Natural killer cell treated with Interleukin-12 subunit alpha and Interleukin-12 subunit beta and Interleukin-15 and Interleukin-18, amount 100 ng/mL, for 72 hours (primary cell): ENCODE data around the gene IL1B. TPM values are rescaled to one million over a fixed set of nuclear protein-coding genes. Genes with fewer than 3 reads are reported as not detected.

Experiments used
- ATAC-seq, 2 donors: fragments of 150-1000 bp; cut with Tn5 transposase in 1 of 2; sonication (Bioruptor Pico), chemical (Tn5 transposase) in 1 of 2; 2 replicates each; pipeline ENCODE4 v1.10.0; 2021
- DNase-seq: peaks from one replicate; pipeline ENCODE4 v3.0.0; 2022; ENCODE audit warnings: low spot score
- H3K27ac Mint-ChIP-seq, 2 donors: 1 replicate in 1 of 2; 2 replicates in 1 of 2; pipeline ENCODE4 v1.8.0; 2022; ENCODE audit warnings: mixed read lengths in 2 of 2, mild to moderate bottlenecking in 1 of 2, moderate library complexity in 1 of 2
- H3K27me3 Mint-ChIP-seq, 2 donors: 1 replicate in 1 of 2; 2 replicates in 1 of 2; pipeline ENCODE4 v1.8.0; 2022; ENCODE audit warnings: mixed read lengths in 2 of 2
- H3K36me3 Mint-ChIP-seq: one replicate; pipeline ENCODE4 v1.8.0; 2022; ENCODE audit warnings: mixed read lengths
- H3K4me1 Mint-ChIP-seq, 2 donors: 1 replicate in 1 of 2; 2 replicates in 1 of 2; pipeline ENCODE4 v1.8.0; 2022; ENCODE audit warnings: low read depth in 2 of 2, mixed read lengths in 2 of 2, mild to moderate bottlenecking in 1 of 2
- H3K4me3 Mint-ChIP-seq: one replicate; pipeline ENCODE4 v1.8.0; 2022; ENCODE audit warnings: mixed read lengths
- H3K9me3 Mint-ChIP-seq: 2 replicates; pipeline ENCODE4 v1.8.0; 2022; ENCODE audit warnings: mixed read lengths
- total RNA-seq, 2 donors: library from RNA; stranded (reverse); gene quantifications; one replicate each; pipeline ENCODE4 v1.2.3, GENCODE V29; 2022

Gene IL1B
- total RNA-seq, 2 donors from 2014 or later = 1.8 to 12.0 TPM

DNA sequence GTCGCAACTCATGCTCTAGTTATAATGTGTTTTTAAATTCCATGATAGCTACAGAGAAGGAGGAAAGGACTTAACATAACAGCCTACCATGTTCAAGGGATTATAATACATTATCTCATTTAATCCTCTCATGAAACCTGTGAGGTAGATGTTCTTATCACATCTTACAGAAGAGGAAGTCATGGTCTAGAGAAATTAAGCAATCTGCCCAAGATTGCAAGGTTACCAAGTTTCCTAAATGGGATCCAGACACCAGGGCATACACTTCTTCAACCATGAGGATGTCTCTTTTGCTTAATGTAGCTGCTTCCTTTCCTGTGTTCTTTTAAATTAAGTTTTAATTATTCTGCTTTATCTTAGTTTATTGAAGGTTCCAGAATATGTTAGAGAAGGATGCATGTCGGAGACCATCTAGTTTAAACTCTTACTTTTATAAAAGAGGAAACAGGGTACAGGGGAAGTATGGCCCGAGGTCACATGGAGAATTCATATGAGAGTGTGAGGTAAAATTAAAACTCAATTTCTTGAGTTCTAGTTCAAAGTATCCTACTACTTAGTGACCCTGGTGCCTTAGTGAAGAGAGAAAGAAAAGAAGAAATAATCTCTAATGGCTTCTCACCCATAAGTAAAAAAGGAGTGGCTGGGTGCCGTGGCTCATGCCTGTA lies 48.7 kb downstream of the IL1B start:
- Mint-ChIP-seq H3K27ac (peak overlapping the region in 1 of 2 donors; percentile 56), H3K4me1 (peaks cover 22 to 26% of the 10 kb centered on the region in 2 donors), H3K36me3 (no peaks in the 10 kb centered on the region), H3K27me3 (peaks cover 0 to 17% of the 10 kb centered on the region in 2 donors), H3K4me3 (no peak overlapping the region), H3K9me3 (no peaks in the 10 kb centered on the region)
- DNase-seq = no peak
- ATAC-seq = no peak

DNA sequence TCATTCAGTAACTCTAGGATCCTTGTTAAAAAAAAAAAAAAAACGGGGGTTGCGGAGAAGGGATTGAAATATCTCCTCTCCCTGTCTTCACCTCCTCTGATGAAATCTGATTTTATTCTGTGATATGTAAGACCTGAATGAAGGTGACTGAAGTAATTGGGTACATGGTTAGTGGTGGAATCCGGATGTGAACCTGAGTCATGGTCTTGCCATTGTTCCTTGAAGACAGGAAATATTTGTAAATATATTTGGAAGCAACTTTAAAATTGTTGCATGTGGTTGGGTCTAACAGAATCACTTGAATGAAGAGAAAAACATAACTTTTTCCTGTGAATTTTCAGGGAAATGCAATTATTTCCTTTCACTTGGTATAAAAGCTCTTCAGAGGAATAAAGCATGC lies 49.3 kb downstream of the IL1B start:
- peak overlapping the region in 1 of 2 donors; percentile 56 for H3K27ac Mint-ChIP-seq
- H3K27me3 Mint-ChIP-seq = peaks cover 0 to 17% of the 10 kb centered on the region in 2 donors
- H3K4me1 Mint-ChIP-seq = peaks cover 20 to 30% of the 10 kb centered on the region in 2 donors
- no peak for DNase-seq
- no peak for ATAC-seq
- no peaks in the 10 kb centered on the region for H3K36me3 Mint-ChIP-seq
- no peak overlapping the region for H3K4me3 Mint-ChIP-seq
- no peaks in the 10 kb centered on the region for H3K9me3 Mint-ChIP-seq

GRCh38 chr2:112784199-112785189 lies 52.1 kb downstream of the IL1B start, which contains the start of gene IL1A:
TSS of gene IL1A (minus strand) at chr2:112784493. CDS start at chr2:112783770, 723 bp downstream.
- ATAC-seq = peak; percentile 52 to 86
- peak; percentile 64 for DNase-seq
- Mint-ChIP-seq H3K9me3 (no peaks in the 10 kb centered on the region), H3K36me3 (no peaks in the 10 kb centered on the region), H3K27me3 (peaks cover 0 to 17% of the 10 kb centered on the region in 2 donors), H3K4me1 (peaks cover 20 to 38% of the 10 kb centered on the region in 2 donors), H3K27ac (peak within 1 kb of the TSS; percentile 35 to 64), H3K4me3 (peak within 1 kb of the TSS; percentile 36)

DNA sequence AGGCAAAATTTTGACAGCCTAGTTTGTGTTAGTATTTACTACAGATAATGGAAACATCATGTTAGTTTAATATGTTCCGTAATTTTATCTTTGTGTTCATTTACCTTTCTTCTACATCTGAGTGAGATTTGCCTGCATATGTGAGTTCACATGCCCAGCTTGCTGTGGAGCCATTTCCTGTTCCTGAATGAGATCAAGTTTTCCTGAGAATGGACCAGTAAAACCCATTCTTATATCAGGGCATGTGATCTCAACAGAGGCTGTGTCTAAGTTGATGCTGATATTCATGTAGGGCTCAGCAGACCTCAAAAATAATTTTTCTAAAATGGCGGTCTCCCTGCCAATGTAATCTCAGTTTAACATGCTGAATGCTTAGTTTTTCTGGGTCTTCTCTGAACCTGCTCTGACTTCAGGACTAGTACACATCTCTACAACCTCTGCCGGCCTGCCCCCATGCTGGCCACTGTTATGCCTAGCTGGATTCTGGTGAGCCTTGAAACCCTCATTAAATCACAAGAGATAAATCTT lies 53.3 kb downstream of the IL1B start:
- ATAC-seq (no peak), DNase-seq (no peak)
- peaks cover 20 to 38% of the 10 kb centered on the region in 2 donors for H3K4me1 Mint-ChIP-seq
- no peak overlapping the region for H3K4me3 Mint-ChIP-seq
- peaks cover 0 to 17% of the 10 kb centered on the region in 2 donors for H3K27me3 Mint-ChIP-seq
- peak overlapping the region in 1 of 2 donors; percentile 64 for H3K27ac Mint-ChIP-seq
- H3K9me3 Mint-ChIP-seq = no peaks in the 10 kb centered on the region
- no peaks in the 10 kb centered on the region for H3K36me3 Mint-ChIP-seq

GRCh38 chr2:112782234-112782799 lies 54.3 kb downstream of the IL1B start:
- Mint-ChIP-seq H3K4me1 (peaks cover 23 to 42% of the 10 kb centered on the region in 2 donors), H3K27me3 (peaks cover 0 to 17% of the 10 kb centered on the region in 2 donors), H3K9me3 (peaks cover 2% of the 10 kb centered on the region), H3K4me3 (no peak overlapping the region), H3K36me3 (no peaks in the 10 kb centered on the region), H3K27ac (peak overlapping the region in 1 of 2 donors; percentile 43)
- DNase-seq (no peak), ATAC-seq (no peak)

Other genes starting within 250 kb of the IL1B start
- gene SLC20A1, start 190.8 kb downstream of the IL1B start, total RNA-seq = 100 to 1,000 TPM; 125 to 168 TPM
- not detected for gene NT5DC4, start 115.8 kb downstream of the IL1B start, total RNA-seq
- gene CKAP2L, start 72.2 kb downstream of the IL1B start, total RNA-seq = 10 to 100 TPM; 26.8 to 45.7 TPM
- gene IL1A, start 52.3 kb downstream of the IL1B start, total RNA-seq = 10 to 100 TPM in 1 of 2 donors, under 1 TPM in 1; 0.25 to 12.3 TPM
- not detected for gene IL37, start 74.4 kb upstream of the IL1B start, total RNA-seq
- gene IL36G, start 141.2 kb upstream of the IL1B start, total RNA-seq = not detected
- not detected for gene IL36A, start 168.7 kb upstream of the IL1B start, total RNA-seq
- gene IL36B, start 216.1 kb upstream of the IL1B start, total RNA-seq = not detected
- gene IL36RN, start 222.4 kb upstream of the IL1B start, total RNA-seq = not detected
- gene IL1F10, start 231.2 kb upstream of the IL1B start, total RNA-seq = not detected